Left forelimb (tissue), 1 donor: Measurements from ENCODE around the gene TEAD1.
"Not testable (repeated sequence)": the region's sequence is repeated elsewhere in the genome, so short reads cannot be mapped to it uniquely, and the experiment has no call there.

Source experiments
- DNase-seq: peaks from one replicate; pipeline ENCODE4 v3.0.0-alpha.2; 2018; ENCODE audit warnings: low spot score

The TEAD1 gene

DNA sequence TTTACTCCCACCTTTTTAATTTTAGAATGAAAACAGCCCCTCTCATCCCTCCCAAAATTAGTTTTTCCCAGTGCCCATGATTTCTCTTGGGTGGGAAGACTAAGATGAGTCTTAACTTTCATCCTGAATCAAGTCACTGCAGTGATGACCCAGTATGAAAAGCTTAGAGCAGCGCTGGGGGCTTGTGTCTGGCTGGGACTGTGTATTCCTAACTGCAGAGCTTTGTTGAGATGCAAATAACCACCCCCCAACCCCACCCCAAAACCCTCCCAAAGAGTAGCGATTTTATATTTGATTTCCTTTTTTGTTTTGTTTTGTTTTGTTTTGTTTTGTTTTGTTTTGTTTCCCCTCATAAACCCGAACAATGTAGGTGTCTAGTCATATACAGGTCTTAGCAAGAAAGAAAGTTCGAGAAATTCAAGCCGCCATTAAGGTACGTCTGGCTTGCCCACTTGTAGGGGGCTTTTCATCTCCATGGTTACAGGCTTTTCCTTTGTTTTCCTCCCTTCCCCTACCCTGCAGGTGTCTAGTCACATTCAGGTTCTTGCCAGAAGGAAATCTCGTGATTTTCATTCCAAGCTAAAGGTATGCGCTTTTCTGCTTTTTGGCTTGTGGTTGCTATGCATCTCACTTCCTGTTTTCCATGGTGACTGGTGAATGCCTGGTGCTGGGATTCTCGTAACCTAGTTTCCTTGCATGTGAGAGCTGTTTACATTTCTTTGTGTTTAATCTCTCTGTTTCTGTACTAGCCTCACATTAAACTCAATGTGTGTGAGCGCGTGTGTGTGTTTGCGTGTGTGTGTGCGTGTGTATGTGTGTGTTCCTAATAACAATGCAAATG is 190.3 kb downstream of the TEAD1 start:
- no peak for DNase-seq

DNA sequence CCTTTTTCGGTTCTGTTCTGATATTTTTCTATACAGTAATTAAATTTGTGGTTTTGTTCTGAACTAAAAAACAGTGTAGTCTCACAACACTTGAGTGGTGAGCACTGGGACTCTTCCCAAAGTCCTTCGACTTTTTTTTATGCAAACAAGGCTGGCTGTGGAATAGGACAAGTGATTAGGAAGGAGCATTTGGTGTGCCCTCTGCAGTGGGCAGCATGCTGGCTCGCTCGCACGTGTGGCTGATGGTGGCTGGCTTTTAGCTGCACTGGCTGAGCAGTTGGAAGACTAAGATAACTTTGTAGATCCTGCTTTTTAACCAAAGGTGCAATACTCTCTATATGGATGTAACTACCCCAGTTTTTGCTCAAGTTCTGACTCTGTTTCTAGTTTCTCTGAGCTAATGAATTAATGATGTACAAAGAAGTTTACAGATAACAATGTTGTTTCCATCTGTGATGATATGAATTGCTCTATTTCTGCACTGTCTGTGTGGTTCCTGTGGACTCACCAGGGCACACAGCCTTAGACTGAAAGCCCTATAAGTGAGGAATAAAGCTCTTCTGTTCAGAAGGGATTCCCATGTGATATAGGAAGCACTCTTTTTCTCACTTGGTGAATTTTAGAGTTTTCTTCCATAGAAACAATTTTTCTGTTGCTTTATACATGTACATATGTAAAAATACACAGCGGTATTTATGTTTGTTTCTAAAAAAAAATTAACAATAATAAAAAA is 191.8 kb downstream of the TEAD1 start:
- DNase-seq: no peak

DNA sequence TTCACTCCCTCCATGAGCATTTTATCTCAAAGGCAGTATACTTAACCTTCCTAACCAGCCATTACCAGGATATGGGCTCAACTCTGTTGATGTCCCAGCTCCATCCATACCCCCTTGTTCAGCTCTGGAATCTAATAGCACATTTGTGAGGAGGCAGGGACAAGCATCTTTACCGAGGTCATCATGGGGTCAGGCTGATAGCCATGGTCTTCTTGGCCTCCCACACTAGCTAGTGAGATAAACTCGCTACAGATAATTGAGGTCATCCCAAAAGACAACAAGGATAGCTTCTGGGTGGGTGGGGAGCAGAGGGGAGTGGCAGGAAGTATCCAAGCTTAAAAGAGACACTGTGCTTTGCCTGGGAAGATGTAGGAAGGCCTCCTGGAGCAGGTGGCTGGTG is 193.3 kb downstream of the TEAD1 start:
- DNase-seq: no peak

DNA sequence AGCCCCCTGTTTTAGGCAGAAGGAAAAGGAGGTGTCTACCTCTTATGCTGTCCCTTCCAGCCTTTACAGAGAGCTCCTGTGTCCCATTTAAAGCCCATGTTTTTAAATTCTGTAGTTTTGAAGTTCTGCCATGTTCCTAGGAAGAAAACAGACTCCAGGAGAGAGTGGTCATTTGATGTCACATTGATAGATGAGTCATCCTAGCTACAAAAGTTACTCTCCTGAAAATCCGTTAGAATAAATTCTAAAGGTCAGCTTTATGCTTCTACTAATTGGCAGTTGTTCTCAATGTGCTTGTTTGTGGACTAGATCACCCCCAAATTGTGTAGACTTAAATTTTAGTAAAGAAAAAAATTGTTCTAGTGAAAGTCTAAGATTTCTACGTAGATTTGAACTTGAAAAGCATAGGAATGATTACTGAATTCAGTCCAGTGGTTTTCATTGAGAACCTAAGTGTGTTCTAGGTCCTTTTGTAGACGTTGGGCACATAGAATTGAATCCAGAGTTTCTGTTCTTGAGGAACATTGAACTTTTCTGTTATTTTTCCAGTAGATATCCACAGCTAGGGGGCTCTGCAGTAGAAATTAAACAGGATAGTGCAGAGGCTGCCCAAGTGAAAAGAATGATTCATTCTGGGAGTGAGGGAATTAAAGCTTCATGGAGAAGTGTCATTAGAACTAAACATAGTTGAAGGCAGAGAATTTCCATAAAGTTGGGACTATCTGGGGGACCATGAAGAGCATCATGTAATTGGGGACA is 194.3 kb downstream of the TEAD1 start:
- DNase-seq: no peak

GRCh38 chr11:12871241-12871640 is 197.0 kb downstream of the TEAD1 start:
- DNase-seq: no peak

DNA sequence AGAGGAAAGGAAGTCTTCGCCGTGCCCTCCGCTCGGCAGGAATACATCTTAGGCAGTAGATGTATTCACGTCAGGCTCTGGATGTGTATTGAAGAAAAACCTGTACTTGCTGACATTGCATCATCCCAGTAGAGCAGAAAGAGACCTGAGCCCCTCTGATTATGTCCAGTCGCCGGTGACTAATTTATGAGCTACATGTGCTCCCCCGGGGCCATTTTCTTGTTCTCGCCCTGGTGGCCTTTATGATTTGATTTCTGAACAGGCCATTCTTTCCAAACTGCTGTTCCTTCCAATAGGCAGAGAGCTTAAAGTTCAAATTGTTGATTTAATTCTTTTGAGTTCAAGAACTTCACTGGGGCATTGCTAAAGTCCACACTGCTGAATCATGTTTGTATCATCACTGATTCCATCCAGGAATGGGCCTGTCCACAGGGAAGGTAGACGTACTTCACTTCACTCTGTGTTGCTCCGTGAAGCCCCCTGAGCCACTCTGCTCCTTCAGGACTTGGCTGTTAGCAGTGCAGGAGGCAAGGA is 197.6 kb downstream of the TEAD1 start:
- peak; percentile 14 for DNase-seq

GRCh38 chr11:12876340-12876739 is 202.1 kb downstream of the TEAD1 start:
- DNase-seq: peak; percentile 37

DNA sequence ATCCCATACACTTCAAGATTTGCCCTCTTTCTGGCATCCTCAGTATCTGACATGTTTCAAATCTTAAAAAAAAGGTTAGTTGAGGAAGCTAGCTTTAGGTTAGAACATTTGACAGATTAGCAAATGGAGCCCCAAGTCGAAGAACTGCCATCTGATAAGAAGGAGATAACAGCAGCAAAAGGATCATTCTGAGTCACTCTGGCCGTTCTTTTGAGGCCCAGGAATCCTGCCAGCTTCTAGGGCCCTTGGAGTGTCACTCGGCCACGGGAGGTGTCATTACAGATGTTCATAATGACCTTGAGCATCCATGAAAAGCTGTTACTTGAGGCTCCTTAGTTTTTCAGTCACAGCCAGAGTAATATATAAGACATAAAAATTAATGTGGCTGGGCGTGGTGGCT is 202.8 kb downstream of the TEAD1 start:
- peak; percentile 37 for DNase-seq

DNA sequence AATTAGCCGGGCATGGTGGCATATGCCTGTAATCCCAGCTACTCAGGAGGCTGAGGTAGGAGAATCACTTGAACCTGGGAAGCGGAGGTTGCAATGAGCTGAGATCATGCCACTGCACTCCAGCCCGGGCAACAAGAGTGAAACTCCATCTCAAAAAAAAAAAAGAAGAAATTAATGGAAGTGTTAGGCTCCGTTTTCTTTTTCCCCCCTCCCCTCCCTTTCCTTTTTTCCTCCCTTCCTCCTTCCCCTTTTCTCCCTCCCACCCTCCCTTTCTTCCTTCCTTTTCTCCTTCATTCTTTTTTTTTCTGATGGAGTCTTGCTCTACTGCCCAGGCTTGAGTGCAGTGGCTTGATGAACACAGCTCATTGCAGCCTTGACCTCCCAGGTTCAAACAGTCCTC is 203.3 kb downstream of the TEAD1 start:
- not testable (repeated sequence) for DNase-seq

- DNase-seq: peak; percentile 26
Measured at GRCh38 chr11:12880327-12880726, 206.1 kb downstream of the TEAD1 start.

DNA sequence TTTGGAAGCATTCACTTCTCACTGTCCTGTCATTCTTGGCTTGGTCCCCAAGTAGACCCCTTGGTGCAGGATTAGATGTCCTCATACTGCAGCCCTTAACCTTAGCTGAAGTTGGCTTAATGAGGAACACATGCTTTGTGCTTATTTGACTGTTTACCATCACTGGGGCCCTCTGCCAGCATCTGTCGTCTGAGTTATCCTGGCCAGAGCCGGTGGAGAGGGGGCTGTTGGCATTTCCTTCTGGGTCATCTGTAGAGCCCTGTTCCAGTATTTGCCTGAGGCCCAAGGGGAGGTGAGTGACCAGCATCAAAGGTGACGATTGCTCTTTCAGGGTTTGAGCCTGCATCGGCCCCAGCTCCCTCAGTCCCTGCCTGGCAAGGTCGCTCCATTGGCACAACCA is 208.4 kb downstream of the TEAD1 start:
- DNase-seq: no peak

DNA sequence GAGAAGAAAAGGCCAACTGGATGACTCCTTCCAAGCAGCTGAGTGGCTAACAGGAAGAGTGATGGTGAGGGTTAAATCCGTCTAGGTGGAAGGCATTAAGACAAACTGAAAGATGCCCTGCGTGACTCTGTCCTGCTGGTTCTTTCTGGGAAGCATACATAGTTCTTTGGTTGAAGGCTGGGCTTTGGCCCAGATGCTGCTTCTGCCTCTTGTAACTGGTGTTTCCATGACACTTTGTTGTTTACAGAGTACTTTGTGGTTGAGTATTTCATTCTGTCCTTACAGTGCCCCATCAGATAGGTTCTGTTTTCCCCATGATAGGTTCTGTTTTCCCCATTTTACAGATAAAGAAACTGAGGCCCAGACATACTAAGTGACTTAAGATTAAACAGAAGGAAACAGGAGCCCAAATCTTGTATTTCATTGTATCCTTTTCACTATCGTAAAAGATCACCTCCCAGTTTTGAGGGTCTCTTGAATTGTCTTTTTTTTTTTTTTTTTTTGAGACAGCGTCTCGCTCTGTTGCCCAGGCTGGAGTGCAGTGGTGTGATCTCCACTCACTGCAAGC is 210.6 kb downstream of the TEAD1 start:
- no peak for DNase-seq

DNA sequence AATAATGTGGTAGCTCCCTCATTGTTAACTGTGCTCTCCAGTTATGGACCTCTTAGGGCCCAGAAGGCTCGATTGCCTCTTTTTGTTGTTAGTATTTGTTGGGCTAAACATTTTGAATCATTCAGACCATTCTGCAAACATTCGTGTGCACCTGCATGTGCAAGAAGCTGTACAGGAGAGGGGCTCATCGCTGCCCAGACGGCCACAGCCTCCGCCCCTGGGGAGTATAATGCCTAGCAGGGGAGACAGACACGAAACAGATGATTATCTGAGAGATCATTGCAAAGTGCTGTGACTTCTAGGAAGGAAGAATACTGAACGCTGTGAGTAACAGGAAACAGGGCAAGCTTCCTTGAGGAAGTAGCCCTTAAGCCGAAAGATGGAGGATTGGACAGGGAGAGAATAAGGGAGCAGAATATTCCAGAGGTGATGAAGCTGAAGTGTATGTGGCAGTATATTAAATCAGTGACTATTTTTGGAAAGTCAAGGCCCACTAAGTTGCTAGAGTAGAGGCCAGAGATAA is 211.6 kb downstream of the TEAD1 start:
- peak; percentile 26 for DNase-seq

- DNase-seq: no peak
Measured at GRCh38 chr11:12886508-12886907, 212.3 kb downstream of the TEAD1 start.

DNA sequence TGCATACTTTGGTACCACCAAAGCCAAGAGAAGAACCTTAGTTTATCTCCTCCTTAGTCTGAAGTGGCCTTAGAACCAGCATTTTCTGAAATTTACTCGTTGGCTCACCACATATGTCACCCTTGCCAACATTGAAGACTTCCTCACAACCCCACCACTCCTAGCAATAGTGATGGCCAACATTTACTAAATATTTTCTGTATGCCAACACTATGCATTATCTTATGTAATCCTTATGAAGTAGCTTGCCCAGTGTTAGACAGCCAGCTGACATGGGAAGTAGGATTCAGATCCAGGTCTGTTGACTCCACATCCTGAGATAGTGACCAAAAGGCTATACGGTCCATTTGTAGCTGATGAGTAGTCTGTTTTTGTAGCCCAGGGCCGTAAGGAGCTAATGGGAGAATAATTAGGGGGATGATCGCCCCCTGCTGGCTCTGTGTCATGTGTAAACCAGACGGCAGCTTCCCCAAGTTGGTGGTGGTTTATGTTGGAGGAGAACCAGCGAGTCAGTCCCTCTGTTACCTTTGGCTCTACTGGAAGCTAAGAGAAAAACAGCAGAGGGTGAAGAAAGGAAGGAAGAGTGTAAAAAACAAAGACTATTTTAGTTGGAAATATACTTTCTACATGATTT is 214.4 kb downstream of the TEAD1 start:
- peak; percentile 80 for DNase-seq

- no peak for DNase-seq
Measured at GRCh38 chr11:12889243-12889642, 215.0 kb downstream of the TEAD1 start.

DNA sequence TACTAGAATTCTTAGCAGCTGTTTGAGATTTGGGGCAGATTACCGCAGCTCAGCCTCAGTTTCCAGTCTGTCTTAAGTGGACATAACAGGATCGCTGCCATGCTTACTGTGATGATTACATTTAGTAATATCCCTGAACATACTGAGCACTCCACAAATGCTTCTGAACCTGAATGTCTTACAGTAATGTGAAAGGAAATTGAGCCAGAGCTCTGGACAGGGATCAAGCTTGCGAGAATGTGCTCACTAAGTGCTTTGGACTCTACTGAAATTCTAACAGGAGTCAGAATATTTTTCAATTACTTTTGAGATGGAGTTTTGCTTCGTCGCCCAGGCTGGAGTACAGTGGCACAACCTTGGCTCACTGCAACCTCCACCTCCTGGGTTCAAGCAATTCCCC is 216.3 kb downstream of the TEAD1 start:
- DNase-seq: no peak

GRCh38 chr11:12893787-12894672 is 219.8 kb downstream of the TEAD1 start:
- DNase-seq: no peak

- DNase-seq: no peak
Measured at GRCh38 chr11:12897390-12897789, 223.2 kb downstream of the TEAD1 start.

DNA sequence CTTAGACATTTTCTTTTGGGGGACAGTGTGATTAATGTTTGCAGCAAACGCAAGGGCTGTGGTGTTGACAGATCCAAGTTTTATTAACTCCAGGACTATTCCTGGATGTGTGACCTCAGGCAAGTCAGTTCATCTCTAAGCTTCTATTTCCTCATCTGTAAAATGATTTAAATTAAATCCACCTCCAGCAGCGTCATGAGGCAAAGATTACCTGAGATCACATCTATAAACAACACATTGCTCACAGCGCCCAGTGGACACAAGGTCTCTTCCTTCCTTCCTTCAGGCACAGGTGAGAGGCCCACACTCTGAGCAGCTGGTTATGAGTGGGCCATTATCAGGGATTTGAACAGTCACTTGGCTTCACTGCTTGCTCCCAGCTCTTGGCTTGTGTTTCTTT is 223.6 kb downstream of the TEAD1 start:
- DNase-seq: no peak
